ENCODE data around the gene PAK3.
A peak's percentile ranks its signal among the peaks of the same experiment; 100 is the strongest.

The PAK3 gene

GRCh38 chrX:111167334-111167733 lies 71.3 kb downstream of the PAK3 start:
- Histone ChIP-seq H3K27me3 (replicated peaks) (no peaks in the 10 kb centered on the region), H3K4me3 (ENCODE audit: low read depth, low read length) (no peak overlapping the region), H3K36me3 (replicated peaks) (no peaks in the 10 kb centered on the region), H3K27ac (no peak overlapping the region)
- no peak for TF ChIP-seq CTCF (IDR thresholded peaks at IDR 0.05; ENCODE audit: low read depth, low read length, missing control alignments)
- in situ Hi-C loops (cut with HindIII; ENCODE audit: low pct_ligation_motif_present, low sequenced_read_pairs), result no loop called here
- DNase-seq, result no peak

GRCh38 chrX:111168314-111168713 lies 72.3 kb downstream of the PAK3 start:
- no peak for DNase-seq
- in situ Hi-C loops (cut with HindIII; ENCODE audit: low pct_ligation_motif_present, low sequenced_read_pairs), result no loop called here
- no peaks in the 10 kb centered on the region for H3K36me3 ChIP-seq (replicated peaks)
- TF ChIP-seq CTCF (IDR thresholded peaks at IDR 0.05; ENCODE audit: low read depth, low read length, missing control alignments), result peak; percentile 20
- no peak overlapping the region for H3K27ac ChIP-seq
- H3K27me3 ChIP-seq (replicated peaks), result no peaks in the 10 kb centered on the region
- no peak overlapping the region for H3K4me3 ChIP-seq (ENCODE audit: low read depth, low read length)

GRCh38 chrX:111169141-111169540 lies 73.2 kb downstream of the PAK3 start:
- Histone ChIP-seq H3K36me3 (replicated peaks) (no peaks in the 10 kb centered on the region), H3K27me3 (replicated peaks) (no peaks in the 10 kb centered on the region), H3K4me3 (ENCODE audit: low read depth, low read length) (no peak overlapping the region), H3K27ac (no peak overlapping the region)
- in situ Hi-C loops (cut with HindIII; ENCODE audit: low pct_ligation_motif_present, low sequenced_read_pairs), result no loop called here
- DNase-seq, result no peak
- TF ChIP-seq CTCF (IDR thresholded peaks at IDR 0.05; ENCODE audit: low read depth, low read length, missing control alignments), result no peak

GRCh38 chrX:111170017-111170416 lies 74.0 kb downstream of the PAK3 start:
- Histone ChIP-seq H3K27me3 (replicated peaks) (no peaks in the 10 kb centered on the region), H3K36me3 (replicated peaks) (no peaks in the 10 kb centered on the region), H3K4me3 (ENCODE audit: low read depth, low read length) (no peak overlapping the region), H3K27ac (no peak overlapping the region)
- in situ Hi-C loops (cut with HindIII; ENCODE audit: low pct_ligation_motif_present, low sequenced_read_pairs), result no loop called here
- DNase-seq, result no peak
- no peak for TF ChIP-seq CTCF (IDR thresholded peaks at IDR 0.05; ENCODE audit: low read depth, low read length, missing control alignments)

GRCh38 chrX:111180750-111181240 lies 84.8 kb downstream of the PAK3 start:
- no peak overlapping the region for H3K27ac ChIP-seq
- no peaks in the 10 kb centered on the region for H3K36me3 ChIP-seq (replicated peaks)
- no peak overlapping the region for H3K4me3 ChIP-seq (ENCODE audit: low read depth, low read length)
- in situ Hi-C loops (cut with HindIII; ENCODE audit: low pct_ligation_motif_present, low sequenced_read_pairs), result no loop called here
- TF ChIP-seq CTCF (IDR thresholded peaks at IDR 0.05; ENCODE audit: low read depth, low read length, missing control alignments), result no peak
- DNase-seq, result no peak
- H3K27me3 ChIP-seq (replicated peaks), result no peaks in the 10 kb centered on the region

GRCh38 chrX:111181951-111182350 lies 86.0 kb downstream of the PAK3 start:
- DNase-seq, result no peak
- Histone ChIP-seq H3K36me3 (replicated peaks) (no peaks in the 10 kb centered on the region), H3K4me3 (ENCODE audit: low read depth, low read length) (no peak overlapping the region), H3K27ac (no peak overlapping the region), H3K27me3 (replicated peaks) (no peaks in the 10 kb centered on the region)
- TF ChIP-seq CTCF (IDR thresholded peaks at IDR 0.05; ENCODE audit: low read depth, low read length, missing control alignments), result no peak
- in situ Hi-C loops (cut with HindIII; ENCODE audit: low pct_ligation_motif_present, low sequenced_read_pairs), result no loop called here

Measured in brain microvascular endothelial cell (primary cell).